Kidney epithelial cell (primary cell): ENCODE data around the gene PDHB. TPM values are rescaled to one million over a fixed set of nuclear protein-coding genes. Genes with fewer than 3 reads are reported as not detected.

Experiments used
- DNase-seq: peaks from one replicate; pipeline ENCODE4 v3.0.0-alpha.2; 2010; ENCODE audit warnings: low read depth
- H3K27me3 ChIP-seq: 2 replicates; pipeline ENCODE4 v1.6.0; 2011; ENCODE audit warnings: low read length; ENCODE audit not compliant: control insufficient read depth, insufficient read depth
- H3K36me3 ChIP-seq: 2 replicates; pipeline ENCODE4 v1.5.1; 2011; ENCODE audit warnings: low read length; ENCODE audit not compliant: control insufficient read depth, insufficient read depth
- H3K4me3 ChIP-seq: 2 replicates; pipeline ENCODE4 v1.5.1; 2011; ENCODE audit warnings: low read depth, mild to moderate bottlenecking, control low read depth, low read length
- CTCF ChIP-seq: IDR thresholded peaks from 2 replicates; pipeline ENCODE4 v1.5.1; 2011; ENCODE audit warnings: mild to moderate bottlenecking, moderate library complexity, low read length, control low read depth, inconsistent platforms; ENCODE audit not compliant: insufficient read depth, poor library complexity, severe bottlenecking
- total RNA-seq: library from RNA; depleted of rRNA; stranded (reverse); fragments of >200 nt; gene quantifications from 2 replicates; pipeline ENCODE4 v1.2.3, GENCODE V29; 2015

Gene PDHB
- total RNA-seq, 1 donor from 2014 or later, result 62.8 TPM

GRCh38 chr3:58388550-58389091, 45.0 kb downstream of the PDHB start:
- Histone ChIP-seq H3K36me3 (no peaks in the 10 kb centered on the region), H3K4me3 (no peak overlapping the region), H3K27me3 (no peaks in the 10 kb centered on the region)
- TF ChIP-seq CTCF, result no peak
- no peak for DNase-seq

GRCh38 chr3:58387650-58388546, 45.7 kb downstream of the PDHB start:
- no peaks in the 10 kb centered on the region for H3K27me3 ChIP-seq
- TF ChIP-seq CTCF, result no peak

GRCh38 chr3:58386626-58387365, 46.8 kb downstream of the PDHB start:
- no peaks in the 10 kb centered on the region for H3K36me3 ChIP-seq
- TF ChIP-seq CTCF, result no peak
- H3K4me3 ChIP-seq, result no peak overlapping the region
- H3K27me3 ChIP-seq, result no peaks in the 10 kb centered on the region
- DNase-seq, result peak; percentile 21

More at GRCh38 chr3:58387650-58388546, 45.7 kb downstream of the PDHB start:
- no peak for DNase-seq
- Histone ChIP-seq H3K4me3 (no peak overlapping the region), H3K36me3 (no peaks in the 10 kb centered on the region)

GRCh38 chr3:58384381-58385090, 49.1 kb downstream of the PDHB start:
- no peaks in the 10 kb centered on the region for H3K27me3 ChIP-seq
- TF ChIP-seq CTCF, result no peak

GRCh38 chr3:58383904-58384303, 49.7 kb downstream of the PDHB start:
- peak; percentile 99 for DNase-seq
- TF ChIP-seq CTCF, result no peak

More at GRCh38 chr3:58384381-58385090, 49.1 kb downstream of the PDHB start:
- Histone ChIP-seq H3K4me3 (no peak overlapping the region), H3K36me3 (no peaks in the 10 kb centered on the region)
- no peak for DNase-seq

More at GRCh38 chr3:58383904-58384303, 49.7 kb downstream of the PDHB start:
- Histone ChIP-seq H3K4me3 (no peak overlapping the region), H3K36me3 (no peaks in the 10 kb centered on the region), H3K27me3 (no peaks in the 10 kb centered on the region)
